HG02623 (cell line): Measurements from ENCODE around the gene MAP4K4.

Experiments
- ATAC-seq: cut with Tn5 transposase; IDR thresholded peaks from one replicate; pipeline ENCODE4 v1.9.1; 2021; ENCODE audit warnings: moderate library complexity; ENCODE audit not compliant: unreplicated experiment

The MAP4K4 gene

DNA sequence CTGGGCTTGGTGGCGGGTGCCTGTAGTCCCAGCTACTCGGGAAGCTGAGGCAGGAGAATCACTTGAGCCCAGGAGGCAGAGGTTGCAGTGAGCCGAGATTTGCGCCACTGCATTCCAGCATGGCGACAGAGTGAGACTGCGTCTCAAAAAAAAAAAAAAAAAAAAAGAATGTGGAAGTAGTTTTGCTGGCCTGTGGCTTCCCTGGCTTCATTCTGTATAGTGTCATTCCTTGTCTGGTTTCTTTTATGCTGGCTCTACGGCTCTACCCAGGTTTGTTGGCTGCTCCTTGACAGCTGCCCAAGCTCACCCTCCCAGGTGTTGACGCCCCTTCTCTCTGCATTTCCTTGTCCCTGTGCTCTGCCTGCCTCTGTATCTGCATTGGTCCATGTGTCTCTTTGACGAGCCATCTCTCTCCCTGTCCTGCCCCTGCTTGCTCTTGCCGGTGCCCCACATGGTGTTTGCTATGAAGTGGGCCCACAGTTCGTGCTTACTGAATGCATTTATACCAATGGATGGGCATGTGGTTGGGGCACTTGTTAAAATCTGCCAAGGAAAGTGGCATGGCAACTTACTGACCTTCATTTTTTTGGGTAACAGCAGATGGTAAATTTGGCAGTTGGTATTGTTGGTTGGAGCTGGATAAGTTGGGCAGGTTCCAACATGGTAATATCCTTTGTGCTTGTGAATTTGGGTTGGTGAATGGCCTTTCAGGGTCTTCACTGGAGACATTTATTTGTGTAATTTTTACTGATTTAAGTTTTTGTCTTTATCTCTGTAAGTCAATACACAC, 113.9 kb downstream of the MAP4K4 start:
- no peak for ATAC-seq

DNA sequence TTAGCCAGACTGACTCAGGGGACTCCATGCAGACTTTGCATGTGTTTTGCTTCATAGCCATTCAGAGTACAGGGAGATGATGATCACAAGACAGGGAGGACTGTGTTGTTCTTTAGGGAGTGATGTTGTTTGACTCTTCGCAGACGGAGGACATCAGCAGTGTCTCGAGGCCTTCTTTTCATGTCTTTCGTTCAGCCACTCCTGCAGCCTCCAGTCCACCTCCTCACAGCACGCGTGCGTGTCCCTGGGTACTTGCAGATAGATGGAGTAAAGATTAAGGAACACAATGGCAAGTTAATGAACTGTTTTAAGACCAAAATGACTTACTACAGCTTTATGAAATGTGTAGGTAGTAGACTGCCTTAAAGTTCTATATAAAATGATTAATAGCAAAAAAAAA, 114.7 kb downstream of the MAP4K4 start:
- ATAC-seq, result no peak

- no peak for ATAC-seq
Observed at GRCh38 chr2:101814752-101815151, 117.2 kb downstream of the MAP4K4 start.

GRCh38 chr2:101815154-101815553, 117.6 kb downstream of the MAP4K4 start:
- no peak for ATAC-seq

DNA sequence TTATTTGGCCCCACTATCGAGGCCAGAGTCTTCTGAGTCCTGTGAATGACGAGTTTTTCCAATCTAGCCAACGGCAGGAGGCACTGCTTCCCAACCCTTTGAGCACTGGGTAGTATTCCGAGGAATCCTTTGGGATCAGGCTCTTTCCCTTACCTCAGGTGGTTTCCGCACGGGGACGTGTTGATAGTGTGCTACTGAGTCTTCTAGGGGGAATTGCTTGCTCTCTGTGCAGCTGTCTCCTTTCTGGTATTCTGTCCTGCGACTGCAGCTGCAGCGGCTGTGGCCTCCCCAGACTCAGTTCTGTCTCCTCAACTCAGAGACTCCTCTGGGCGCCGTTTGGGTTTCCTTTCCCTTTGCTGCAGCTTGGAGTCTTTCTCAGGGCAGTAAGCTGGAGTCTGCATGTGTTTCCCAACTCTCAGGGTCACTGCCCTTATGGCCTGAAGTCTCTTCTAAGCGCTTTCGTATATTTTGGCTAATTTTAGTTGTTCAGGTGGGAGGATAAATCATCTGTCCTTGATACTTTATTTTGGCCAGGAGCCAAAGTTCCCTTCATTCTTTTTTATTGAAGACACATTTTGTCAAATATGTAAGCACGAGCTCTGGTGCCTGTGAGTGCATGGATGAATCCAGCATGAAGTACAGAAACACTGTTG, 118.4 kb downstream of the MAP4K4 start:
- no peak for ATAC-seq

GRCh38 chr2:101816598-101816997, 119.1 kb downstream of the MAP4K4 start:
- no peak for ATAC-seq

- no peak for ATAC-seq
Observed at GRCh38 chr2:101817481-101817880, 120.0 kb downstream of the MAP4K4 start.

GRCh38 chr2:101818531-101819451, 121.3 kb downstream of the MAP4K4 start:
- no peak for ATAC-seq

DNA sequence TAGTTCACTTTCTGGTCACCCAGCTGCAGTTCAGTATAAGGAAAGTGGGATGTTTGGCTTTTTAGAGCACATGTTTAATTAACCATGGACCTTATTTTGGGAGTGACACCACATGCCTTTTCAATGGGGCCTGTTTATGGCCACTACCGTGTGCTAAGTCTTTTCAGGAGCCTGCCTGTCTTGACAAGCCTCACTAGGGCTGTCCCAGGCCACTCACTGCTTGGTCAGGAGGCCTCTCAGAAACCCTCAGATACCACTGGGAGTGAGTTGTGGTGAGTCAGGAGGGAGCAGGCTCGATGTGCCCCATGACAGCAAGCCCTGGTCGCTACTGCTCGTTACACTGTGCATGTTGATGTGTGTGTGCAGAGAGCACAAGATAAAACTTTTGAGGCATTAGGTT, 123.0 kb downstream of the MAP4K4 start:
- no peak for ATAC-seq

GRCh38 chr2:101821059-101821805, 123.7 kb downstream of the MAP4K4 start:
- no peak for ATAC-seq

DNA sequence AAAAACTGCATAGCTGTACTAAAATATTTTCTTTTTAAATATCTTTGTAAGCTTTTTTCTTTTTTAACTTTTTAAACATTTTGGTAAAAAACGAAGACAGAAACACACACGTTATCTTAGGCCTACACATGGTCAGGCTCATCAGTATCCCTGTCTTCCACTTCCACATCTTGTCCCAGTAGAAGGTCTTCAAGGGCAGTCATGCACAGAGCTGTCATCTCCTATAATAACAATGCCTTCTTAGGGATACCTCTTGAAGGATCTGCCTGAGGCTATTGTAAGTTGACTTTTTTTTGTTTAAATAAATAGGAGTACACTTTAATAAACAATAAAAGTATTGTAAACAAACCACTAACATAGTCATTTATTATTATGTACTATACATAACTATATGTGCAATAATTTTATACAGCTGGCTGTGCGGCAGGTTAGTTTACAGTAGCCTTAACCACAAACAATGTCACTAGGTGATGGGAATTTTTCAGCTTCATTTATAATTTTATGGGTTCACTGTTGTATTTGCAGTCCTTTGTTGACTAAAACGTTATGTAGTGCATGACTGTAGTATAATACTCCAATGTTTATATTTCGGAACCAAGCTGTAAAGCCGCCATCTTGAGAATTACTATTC, 124.4 kb downstream of the MAP4K4 start:
- no peak for ATAC-seq

- no peak for ATAC-seq
Observed at GRCh38 chr2:101823347-101823791, 125.9 kb downstream of the MAP4K4 start.

- ATAC-seq, result no peak
Observed at GRCh38 chr2:101823859-101824258, 126.4 kb downstream of the MAP4K4 start.

GRCh38 chr2:101826716-101827115, 129.2 kb downstream of the MAP4K4 start:
- no peak for ATAC-seq

GRCh38 chr2:101827246-101827645, 129.7 kb downstream of the MAP4K4 start:
- no peak for ATAC-seq

GRCh38 chr2:101828257-101828656, 130.8 kb downstream of the MAP4K4 start:
- no peak for ATAC-seq

DNA sequence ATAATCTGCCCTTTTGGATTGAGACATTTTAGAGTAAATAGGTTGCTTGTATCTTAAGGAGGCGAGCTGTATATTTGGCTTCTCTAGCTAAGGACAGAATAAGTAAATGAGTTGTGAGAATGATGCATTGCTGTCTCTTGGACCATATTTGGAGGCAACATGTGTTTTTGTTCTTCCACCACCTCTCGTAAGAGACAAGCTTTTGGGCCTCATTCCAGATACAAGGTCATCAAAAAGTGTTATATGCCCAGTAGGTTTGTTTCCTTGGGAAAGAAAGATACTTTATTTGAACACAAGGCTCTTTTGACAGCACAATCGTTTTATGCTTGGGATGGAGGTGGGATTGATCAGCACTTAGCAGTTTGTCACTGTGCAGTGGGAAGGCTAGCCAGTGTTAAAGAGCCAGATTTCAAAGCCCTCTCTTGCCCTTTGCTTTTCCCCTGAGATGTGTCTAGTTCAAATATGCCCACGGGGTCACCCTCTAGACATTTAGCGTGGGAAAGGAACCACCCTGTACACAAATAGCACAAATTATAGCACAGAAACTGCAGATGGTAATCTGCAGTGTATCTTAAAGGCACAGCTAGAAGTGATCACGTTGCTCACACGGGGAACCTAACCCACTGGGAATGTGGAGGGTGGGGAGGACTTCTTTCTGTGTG, 131.3 kb downstream of the MAP4K4 start:
- no peak for ATAC-seq

- ATAC-seq, result no peak
Observed at GRCh38 chr2:101829429-101829828, 131.9 kb downstream of the MAP4K4 start.

DNA sequence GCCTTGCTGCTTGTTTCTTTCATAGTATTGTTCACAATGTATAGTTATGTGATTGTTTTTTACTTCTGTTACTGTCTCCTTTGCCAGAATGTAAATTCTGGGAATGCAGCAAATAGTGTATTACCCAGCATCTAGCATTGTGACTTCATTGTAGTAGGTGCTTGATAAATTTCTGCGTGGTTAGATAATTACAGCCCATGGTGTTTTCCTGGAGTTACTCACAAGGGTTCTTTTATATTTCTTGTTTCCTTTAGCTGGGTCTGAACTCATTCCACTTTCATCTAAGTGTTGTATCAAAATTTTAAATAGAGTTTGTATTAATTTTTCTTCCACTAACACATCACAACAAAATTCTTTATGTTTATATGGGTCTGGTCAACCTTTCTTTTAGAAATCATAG, 132.6 kb downstream of the MAP4K4 start:
- no peak for ATAC-seq

DNA sequence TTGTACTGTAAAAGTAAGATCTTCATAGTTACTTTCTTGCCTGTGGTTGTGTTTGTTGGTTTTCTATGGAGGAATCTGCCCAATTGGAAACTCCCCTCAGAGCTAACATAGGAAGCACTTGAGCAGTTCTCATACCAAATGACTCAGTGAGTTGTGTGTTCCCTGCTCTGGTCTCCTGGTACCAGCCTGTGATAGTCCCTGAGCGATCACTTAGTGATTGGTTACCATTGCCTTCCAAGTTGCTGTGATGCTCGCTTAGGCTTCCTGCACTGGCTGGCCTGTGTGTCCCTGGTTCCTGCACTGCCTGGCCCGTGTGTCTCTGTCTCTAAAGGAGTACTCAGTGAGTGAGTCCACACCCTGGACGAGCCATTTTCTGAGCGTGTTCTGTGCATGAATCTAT, 133.0 kb downstream of the MAP4K4 start:
- ATAC-seq, result no peak
